IMR-90 (cell line): ENCODE measurements around the gene DCD. TPM values are rescaled to one million over a fixed set of nuclear protein-coding genes. Genes with fewer than 3 reads are reported as not detected.

ENCODE experiments used
- ATAC-seq: fragments of 200-7000 bp; cut with Tn5 transposase; 2 replicates; pipeline ENCODE4 v1.9.1; 2020; ENCODE audit warnings: low read depth, mild to moderate bottlenecking, moderate library complexity
- BruUV-seq: library from RNA; stranded (reverse); fragments of 400-500 nt; replicated peaks from 2 replicates; lab custom pipeline; 2021; lab: Mats Ljungman, UMichigan
- CTCF ChIA-PET: fragments of 300-600 bp; formaldehyde crosslinking; extraction: SDS; loops from one replicate; lab custom pipeline; 2021; ENCODE audit warnings: antibody characterized with exemption; lab: Yijun Ruan, JAX
- POLR2A ChIA-PET: fragments of 300-600 bp; sonication (Branson Sonifier 250); formaldehyde crosslinking; loops from one replicate; lab custom pipeline; 2022; ENCODE audit warnings: antibody characterized with exemption; ENCODE audit not compliant: unreplicated experiment; lab: Charles Lee
- DNase-seq: peaks from one replicate; pipeline ENCODE4 v3.0.0; 2013
- H2AFZ ChIP-seq: replicated peaks from 2 replicates; pipeline ENCODE3; 2013; ENCODE audit warnings: low read length, mild to moderate bottlenecking; ENCODE audit not compliant: poor library complexity
- H2AK5ac ChIP-seq: 2 replicates; pipeline ENCODE4 v1.6.1; 2013; ENCODE audit warnings: low read depth, low read length, inconsistent platforms
- H2AK9ac ChIP-seq: replicated peaks from 2 replicates; pipeline ENCODE3; 2013; ENCODE audit warnings: mild to moderate bottlenecking, low read depth, low read length, moderate library complexity; ENCODE audit not compliant: poor library complexity
- H2BK120ac ChIP-seq: 2 replicates; pipeline ENCODE4 v1.6.1; 2013; ENCODE audit warnings: low read depth, low read length, inconsistent platforms
- H2BK15ac ChIP-seq: 3 replicates; pipeline ENCODE4 v1.6.1; 2013; ENCODE audit warnings: low read depth, low read length, inconsistent platforms
- H2BK20ac ChIP-seq: 2 replicates; pipeline ENCODE4 v1.6.1; 2013; ENCODE audit warnings: low read depth, mild to moderate bottlenecking, inconsistent platforms, low read length, moderate library complexity
- H2BK5ac ChIP-seq: 2 replicates; pipeline ENCODE4 v1.6.1; 2013; ENCODE audit warnings: mild to moderate bottlenecking, low read depth, low read length, inconsistent platforms; ENCODE audit not compliant: poor library complexity, severe bottlenecking
- H3K14ac ChIP-seq: replicated peaks from 2 replicates; pipeline ENCODE4 v1.6.1; 2013; ENCODE audit warnings: low read depth, low read length, inconsistent platforms
- H3K18ac ChIP-seq: 2 replicates; pipeline ENCODE4 v1.6.1; 2013; ENCODE audit warnings: low read depth, low read length, control low read depth
- H3K23ac ChIP-seq: 2 replicates; pipeline ENCODE4 v1.6.1; 2013; ENCODE audit warnings: low read depth, low read length, inconsistent platforms
- H3K27ac ChIP-seq: 2 replicates; pipeline ENCODE4 v1.5.1; 2013; ENCODE audit warnings: mild to moderate bottlenecking, control low read depth, low read length; ENCODE audit not compliant: insufficient read depth
- H3K27me3 ChIP-seq: 2 replicates; pipeline ENCODE4 v1.6.1; 2013; ENCODE audit warnings: low read length; ENCODE audit not compliant: control insufficient read depth, insufficient read depth
- H3K36me3 ChIP-seq: 2 replicates; pipeline ENCODE4 v1.6.1; 2013; ENCODE audit warnings: low read length, mixed read lengths; ENCODE audit not compliant: control insufficient read depth, insufficient read depth
- H3K4ac ChIP-seq: 2 replicates; pipeline ENCODE4 v1.6.1; 2013; ENCODE audit warnings: low read depth, low read length, inconsistent platforms
- H3K4me1 ChIP-seq: 2 replicates; pipeline ENCODE4 v1.6.1; 2013; ENCODE audit warnings: low read length, mixed read lengths; ENCODE audit not compliant: control insufficient read depth, insufficient read depth
- H3K4me2 ChIP-seq: 2 replicates; pipeline ENCODE4 v1.6.1; 2013; ENCODE audit warnings: low read depth, mild to moderate bottlenecking, control low read depth, low read length, moderate library complexity
- H3K4me3 ChIP-seq: 2 replicates; pipeline ENCODE4 v1.5.1; 2013; ENCODE audit warnings: low read depth, mild to moderate bottlenecking, control low read depth, low read length, moderate library complexity; ENCODE audit not compliant: insufficient read depth
- H3K56ac ChIP-seq: 2 replicates; pipeline ENCODE4 v1.6.1; 2013; ENCODE audit warnings: low read length, inconsistent platforms; ENCODE audit not compliant: insufficient read depth; ENCODE audit errors: extremely low read depth
- H3K79me1 ChIP-seq, 2 experiments: 2 replicates each; pipeline ENCODE4 v1.6.1; 2013; ENCODE audit warnings: low read length in 2 of 2, inconsistent platforms in 1 of 2, low read depth in 1 of 2
- H3K9ac ChIP-seq: 2 replicates; pipeline ENCODE4 v1.6.1; 2013; ENCODE audit warnings: low read depth, low read length, control low read depth
- H3K9me1 ChIP-seq: 2 replicates; pipeline ENCODE4 v1.6.1; 2013; ENCODE audit warnings: low read length, inconsistent platforms; ENCODE audit not compliant: insufficient read depth
- H3K9me3 ChIP-seq: 2 replicates; pipeline ENCODE4 v1.6.1; 2013; ENCODE audit warnings: low read length; ENCODE audit not compliant: control insufficient read depth, insufficient read depth
- H4K20me1 ChIP-seq: 2 replicates; pipeline ENCODE4 v1.6.1; 2013; ENCODE audit warnings: low read length, inconsistent platforms; ENCODE audit not compliant: insufficient read depth
- H4K5ac ChIP-seq: 2 replicates; pipeline ENCODE4 v1.6.1; 2013; ENCODE audit warnings: mild to moderate bottlenecking, low read depth, low read length, control low read depth
- H4K8ac ChIP-seq, 2 experiments: 2 replicates each; pipeline ENCODE4 v1.6.1; 2013; ENCODE audit warnings: low read depth in 2 of 2, low read length in 2 of 2, control low read depth in 1 of 2, inconsistent platforms in 1 of 2
- H4K91ac ChIP-seq: 2 replicates; pipeline ENCODE4 v1.6.1; 2013; ENCODE audit warnings: low read depth, low read length, inconsistent platforms; ENCODE audit not compliant: insufficient read depth
- BHLHE40 ChIP-seq: fragments of 150-350 bp; IDR thresholded peaks from 2 replicates; pipeline ENCODE4 v1.6.1; 2016; ENCODE audit warnings: mild to moderate bottlenecking, low read depth, low read length
- CHD1 ChIP-seq: IDR thresholded peaks from 2 replicates; pipeline ENCODE4 v1.6.1; 2012; ENCODE audit warnings: low read depth, low read length, improper control_type of control experiment
- FOS ChIP-seq: fragments of 150-350 bp; IDR thresholded peaks from 2 replicates; pipeline ENCODE4 v1.6.1; 2016; ENCODE audit warnings: low read depth, low read length
- MAFK ChIP-seq: IDR thresholded peaks from 2 replicates; pipeline ENCODE4 v1.6.1; 2012; ENCODE audit warnings: low read depth, low read length, improper control_type of control experiment
- MAZ ChIP-seq: IDR thresholded peaks from 2 replicates; pipeline ENCODE4 v1.6.1; 2012; ENCODE audit warnings: low read depth, mild to moderate bottlenecking, low read length, improper control_type of control experiment, moderate library complexity, borderline replicate concordance
- NFE2L2 ChIP-seq: fragments of 150-350 bp; IDR thresholded peaks from 2 replicates; pipeline ENCODE4 v1.6.1; 2016; ENCODE audit warnings: low read depth, mild to moderate bottlenecking, low read length
- SMC3 ChIP-seq: fragments of 150-350 bp; IDR thresholded peaks from 2 replicates; pipeline ENCODE4 v1.6.1; 2016; ENCODE audit warnings: low read depth, mild to moderate bottlenecking, antibody characterized with exemption, low read length, moderate library complexity
- WGBS, 2 experiments: methylation state at CpG; one replicate each; pipeline versions ENCODE4 v1.1.5 to v1.1.7; 2013; ENCODE audit warnings: missing lambda C conversion rate in 2 of 2; ENCODE audit not compliant: insufficient read length in 1 of 2; ENCODE audit errors: extremely low coverage in 2 of 2; 5-methylcytosine and 5-hydroxymethylcytosine counted together
- dilution Hi-C: fragments of 300-500 bp; cut with HindIII; formaldehyde crosslinking; loops from one replicate; pipeline ENCODE4 v1.14.3; 2018; ENCODE audit warnings: low sequenced_read_pairs; ENCODE audit not compliant: unreplicated experiment
- in situ Hi-C: fragments of 300-500 bp; cut with MboI; formaldehyde crosslinking; loops from 3 replicates; pipeline ENCODE4 v1.14.3; 2019; ENCODE audit warnings: low sequenced_read_pairs, inconsistent platforms, mixed read lengths
- intact Hi-C: fragments of 100-400 bp; cut with micrococcal nuclease; formaldehyde crosslinking; loops from 2 replicates; pipeline ENCODE4 v1.10.0; 2022
- polyA plus RNA-seq, 3 experiments: library from polyadenylated mRNA; depleted of rRNA; stranded (reverse); fragments of >200 nt; gene quantifications; 2 replicates each; pipeline ENCODE4 v1.2.3, GENCODE V29; 2012; ENCODE audit warnings: low replicate concordance in 1 of 3
- total RNA-seq: library from RNA; depleted of rRNA; stranded (reverse); fragments of >200 nt; gene quantifications from 2 replicates; pipeline ENCODE4 v1.2.3, GENCODE V29; 2012
- TF ChIP-seq, protein P1 (sequence below): conservative IDR thresholded peaks from 2 replicates; pipeline ENCODE4 v1.5.1; 2012; ENCODE audit warnings: mild to moderate bottlenecking, low read depth, low read length, improper control_type of control experiment
- TF ChIP-seq, protein P2 (sequence below): fragments of 150-350 bp; IDR thresholded peaks from 2 replicates; pipeline ENCODE4 v1.6.1; 2016; ENCODE audit warnings: low read depth, mild to moderate bottlenecking, low read length, moderate library complexity, borderline replicate concordance

Gene DCD
- total and polyA plus RNA-seq, 2 of the 4 experiments (the other 2 are of a cell fraction), result not detected

DNA sequence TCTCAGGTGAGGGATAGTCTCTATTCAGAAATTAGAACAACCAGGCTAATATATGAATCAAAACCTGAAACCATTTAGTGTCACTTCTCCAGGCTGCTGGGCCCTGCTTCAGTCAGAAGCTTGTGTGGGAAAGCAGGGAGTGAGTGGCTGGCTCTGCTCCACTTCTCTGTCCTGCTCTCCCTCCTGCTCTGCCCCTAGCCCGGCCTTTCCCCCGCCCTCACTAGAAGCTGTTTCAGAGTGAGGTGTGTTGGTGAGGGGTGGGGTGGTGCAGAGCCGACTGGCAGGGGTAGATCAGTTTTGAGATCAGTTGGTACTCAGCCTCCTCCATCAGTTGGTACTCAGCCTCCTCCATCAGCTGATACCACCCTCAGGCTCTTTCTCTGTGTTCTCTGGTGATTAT is 52.7 kb downstream of the DCD start:
- dilution Hi-C loops (no loop called here), in situ Hi-C loops (no loop called here), intact Hi-C loops (no loop called here)
- Histone ChIP-seq H2AFZ (no peak overlapping the region), H3K9me3 (no peaks in the 10 kb centered on the region), H3K23ac (no peak overlapping the region), H3K14ac (no peak overlapping the region), H3K4me1 (no peaks in the 10 kb centered on the region), H3K4me2 (no peak overlapping the region), H4K91ac (no peak overlapping the region), H2BK5ac (no peak overlapping the region), H3K9ac (no peak overlapping the region), H4K5ac (no peak overlapping the region), H3K4me3 (no peak overlapping the region), H4K20me1 (no peaks in the 10 kb centered on the region), H2BK20ac (no peak overlapping the region), H3K27me3 (peaks cover 25% of the 10 kb centered on the region), H3K18ac (no peak overlapping the region), H2BK120ac (no peak overlapping the region), H3K56ac (no peak overlapping the region), H3K79me1 (no peaks in the 10 kb centered on the region), H3K4ac (no peak overlapping the region), H2BK15ac (no peak overlapping the region), H2AK5ac (no peak overlapping the region), H2AK9ac (no peak overlapping the region), H3K27ac (no peak overlapping the region), H3K36me3 (no peaks in the 10 kb centered on the region), H3K9me1 (no peaks in the 10 kb centered on the region), H4K8ac (no peak overlapping the region)
- TF ChIP-seq CHD1 (no peak), BHLHE40 (no peak), SMC3 (no peak), FOS (no peak), MAZ (no peak), NFE2L2 (no peak), MAFK (no peak)
- TF ChIP-seq, protein P1, sequence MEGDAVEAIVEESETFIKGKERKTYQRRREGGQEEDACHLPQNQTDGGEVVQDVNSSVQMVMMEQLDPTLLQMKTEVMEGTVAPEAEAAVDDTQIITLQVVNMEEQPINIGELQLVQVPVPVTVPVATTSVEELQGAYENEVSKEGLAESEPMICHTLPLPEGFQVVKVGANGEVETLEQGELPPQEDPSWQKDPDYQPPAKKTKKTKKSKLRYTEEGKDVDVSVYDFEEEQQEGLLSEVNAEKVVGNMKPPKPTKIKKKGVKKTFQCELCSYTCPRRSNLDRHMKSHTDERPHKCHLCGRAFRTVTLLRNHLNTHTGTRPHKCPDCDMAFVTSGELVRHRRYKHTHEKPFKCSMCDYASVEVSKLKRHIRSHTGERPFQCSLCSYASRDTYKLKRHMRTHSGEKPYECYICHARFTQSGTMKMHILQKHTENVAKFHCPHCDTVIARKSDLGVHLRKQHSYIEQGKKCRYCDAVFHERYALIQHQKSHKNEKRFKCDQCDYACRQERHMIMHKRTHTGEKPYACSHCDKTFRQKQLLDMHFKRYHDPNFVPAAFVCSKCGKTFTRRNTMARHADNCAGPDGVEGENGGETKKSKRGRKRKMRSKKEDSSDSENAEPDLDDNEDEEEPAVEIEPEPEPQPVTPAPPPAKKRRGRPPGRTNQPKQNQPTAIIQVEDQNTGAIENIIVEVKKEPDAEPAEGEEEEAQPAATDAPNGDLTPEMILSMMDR, result no peak
- TF ChIP-seq, protein P2, sequence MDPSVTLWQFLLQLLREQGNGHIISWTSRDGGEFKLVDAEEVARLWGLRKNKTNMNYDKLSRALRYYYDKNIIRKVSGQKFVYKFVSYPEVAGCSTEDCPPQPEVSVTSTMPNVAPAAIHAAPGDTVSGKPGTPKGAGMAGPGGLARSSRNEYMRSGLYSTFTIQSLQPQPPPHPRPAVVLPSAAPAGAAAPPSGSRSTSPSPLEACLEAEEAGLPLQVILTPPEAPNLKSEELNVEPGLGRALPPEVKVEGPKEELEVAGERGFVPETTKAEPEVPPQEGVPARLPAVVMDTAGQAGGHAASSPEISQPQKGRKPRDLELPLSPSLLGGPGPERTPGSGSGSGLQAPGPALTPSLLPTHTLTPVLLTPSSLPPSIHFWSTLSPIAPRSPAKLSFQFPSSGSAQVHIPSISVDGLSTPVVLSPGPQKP, result no peak
- no TSS peak for BruUV-seq
- DNase-seq (no peak), ATAC-seq (no peak)
- no CpG with 5 or more reads among the region's 3 CpGs for WGBS, 2 experiments
- POLR2A ChIA-PET, result no interaction called here
- CTCF ChIA-PET, result interaction anchor here (1.3 kb wide), 1 partner anchor 8 kb away, joined by 7 read pairs; no protein-coding TSS in a partner anchor
